ENCODE results near the gene TXNL4A. TPM values are rescaled to one million over a fixed set of nuclear protein-coding genes. Genes with fewer than 3 reads are reported as not detected.

The TXNL4A gene
- total RNA-seq, 1 experiment from 2014 or later: 216 TPM

- intact Hi-C loops (cut with micrococcal nuclease; ENCODE audit: unreplicated experiment): no loop called here
- POLR2A ChIA-PET (ENCODE audit: low non-redundant PET): no interaction called here
- Histone ChIP-seq H3K36me3 (ENCODE audit: insufficient read depth, low read length, poor library complexity, severe bottlenecking) (peaks cover 35% of the 10 kb centered on the region), H3K4me3 (ENCODE audit: low read depth, low read length, poor library complexity, severe bottlenecking) (no peak overlapping the region), H3K9me3 (ENCODE audit: low read depth, low read length, poor library complexity, severe bottlenecking) (peaks cover 4% of the 10 kb centered on the region), H3K4me1 (ENCODE audit: insufficient read depth, low read length, poor library complexity, severe bottlenecking) (peaks cover 17% of the 10 kb centered on the region), H3K27me3 (replicated peaks; ENCODE audit: insufficient read depth, low read depth, low read length, poor library complexity) (no peaks in the 10 kb centered on the region), H3K27ac (ENCODE audit: low read depth, low read length, poor library complexity, severe bottlenecking) (no peak overlapping the region)
- BruUV-seq (replicated peaks): no TSS peak
- no peak for TF ChIP-seq CTCF (conservative IDR thresholded peaks at IDR 0.05; ENCODE audit: low read depth, low read length)
- no peak for DNase-seq (ENCODE audit: low spot score)
- CTCF ChIA-PET: no interaction called here
Observed at GRCh38 chr18:79940126-79940813, 48.1 kb downstream of the TXNL4A start.

GRCh38 chr18:79939096-79939495 lies 49.3 kb downstream of the TXNL4A start:
- CTCF ChIA-PET: no interaction called here
- no peaks in the 10 kb centered on the region for H3K27me3 ChIP-seq (replicated peaks; ENCODE audit: insufficient read depth, low read depth, low read length, poor library complexity)
- H3K4me1 ChIP-seq (ENCODE audit: insufficient read depth, low read length, poor library complexity, severe bottlenecking): peaks cover 5% of the 10 kb centered on the region
- intact Hi-C loops (cut with micrococcal nuclease; ENCODE audit: unreplicated experiment): no loop called here
- POLR2A ChIA-PET (ENCODE audit: low non-redundant PET): no interaction called here
- H3K36me3 ChIP-seq (ENCODE audit: insufficient read depth, low read length, poor library complexity, severe bottlenecking): peaks cover 37% of the 10 kb centered on the region
- BruUV-seq (replicated peaks): no TSS peak
- peaks cover 4% of the 10 kb centered on the region for H3K9me3 ChIP-seq (ENCODE audit: low read depth, low read length, poor library complexity, severe bottlenecking)
- TF ChIP-seq EZH2 (IDR thresholded peaks at IDR 0.05; ENCODE audit: borderline replicate concordance, low read depth, low read length, poor library complexity, severe bottlenecking): no peak
- no peak for TF ChIP-seq CTCF (conservative IDR thresholded peaks at IDR 0.05; ENCODE audit: low read depth, low read length)
- H3K4me3 ChIP-seq (ENCODE audit: low read depth, low read length, poor library complexity, severe bottlenecking): no peak overlapping the region
- H3K27ac ChIP-seq (ENCODE audit: low read depth, low read length, poor library complexity, severe bottlenecking): no peak overlapping the region
- no peak for DNase-seq (ENCODE audit: low spot score)

GRCh38 chr18:79938196-79938595 lies 50.2 kb downstream of the TXNL4A start:
- Histone ChIP-seq H3K36me3 (ENCODE audit: insufficient read depth, low read length, poor library complexity, severe bottlenecking) (peaks cover 34% of the 10 kb centered on the region), H3K27me3 (replicated peaks; ENCODE audit: insufficient read depth, low read depth, low read length, poor library complexity) (no peaks in the 10 kb centered on the region), H3K27ac (ENCODE audit: low read depth, low read length, poor library complexity, severe bottlenecking) (no peak overlapping the region), H3K4me1 (ENCODE audit: insufficient read depth, low read length, poor library complexity, severe bottlenecking) (no peaks in the 10 kb centered on the region), H3K9me3 (ENCODE audit: low read depth, low read length, poor library complexity, severe bottlenecking) (peaks cover 5% of the 10 kb centered on the region), H3K4me3 (ENCODE audit: low read depth, low read length, poor library complexity, severe bottlenecking) (no peak overlapping the region)
- intact Hi-C loops (cut with micrococcal nuclease; ENCODE audit: unreplicated experiment): no loop called here
- DNase-seq (ENCODE audit: low spot score): no peak
- no peak for TF ChIP-seq CTCF (conservative IDR thresholded peaks at IDR 0.05; ENCODE audit: low read depth, low read length)
- CTCF ChIA-PET: no interaction called here
- POLR2A ChIA-PET (ENCODE audit: low non-redundant PET): no interaction called here
- BruUV-seq (replicated peaks): no TSS peak

Measured in A673 (cell line).